PC-9 (cell line): ENCODE results near the gene CARS1. TPM values are rescaled to one million over a fixed set of nuclear protein-coding genes. Genes with fewer than 3 reads are reported as not detected.

Experiments
- BruUV-seq: library from RNA; stranded (reverse); fragments of 400-500 nt; replicated peaks from 2 replicates; lab custom pipeline; 2021; lab: Mats Ljungman, UMichigan
- CTCF ChIA-PET: fragments of 300-600 bp; sonication (Branson Sonifier 250); formaldehyde crosslinking; loops from one replicate; lab custom pipeline; 2022; ENCODE audit warnings: antibody characterized with exemption; lab: Charles Lee
- POLR2A ChIA-PET: fragments of 300-600 bp; sonication (Branson Sonifier 250); formaldehyde crosslinking; loops from one replicate; lab custom pipeline; 2022; ENCODE audit warnings: antibody characterized with exemption; ENCODE audit not compliant: unreplicated experiment; lab: Charles Lee
- DNase-seq, 2 experiments: peaks; one replicate each; pipeline versions ENCODE4 v3.0.0 to v3.0.0-alpha.2; 2015 to 2022; ENCODE audit warnings: mixed read lengths in 1 of 2
- H2AFZ ChIP-seq: fragments of 200-600 bp; sonication (generic); 2 replicates; pipeline ENCODE4 v1.8.1; 2017; ENCODE audit warnings: antibody characterized with exemption
- H3F3A ChIP-seq: fragments of 200-600 bp; sonication (generic); 2 replicates; pipeline ENCODE4 v1.8.1; 2017; ENCODE audit warnings: antibody characterized with exemption, mild to moderate bottlenecking, low read depth; ENCODE audit not compliant: insufficient read depth
- H3K27ac ChIP-seq: fragments of 200-600 bp; sonication (generic); 2 replicates; pipeline ENCODE4 v1.6.1; 2016; ENCODE audit warnings: mixed run types
- H3K27me3 ChIP-seq: fragments of 200-600 bp; sonication (generic); 2 replicates; pipeline ENCODE4 v1.6.1; 2016; ENCODE audit warnings: low read depth, mixed run types; ENCODE audit not compliant: insufficient read depth
- H3K36me3 ChIP-seq: fragments of 200-600 bp; sonication (generic); 2 replicates; pipeline ENCODE4 v1.6.1; 2016; ENCODE audit warnings: low read depth, mixed run types
- H3K4me1 ChIP-seq: fragments of 200-600 bp; sonication (generic); replicated peaks from 2 replicates; pipeline ENCODE4 v1.6.1; 2016; ENCODE audit warnings: mixed run types; ENCODE audit not compliant: insufficient read depth
- H3K4me2 ChIP-seq: fragments of 200-600 bp; sonication (generic); 2 replicates; pipeline ENCODE4 v1.6.1; 2017; ENCODE audit warnings: mixed run types
- H3K4me3 ChIP-seq: fragments of 200-600 bp; sonication (generic); 2 replicates; pipeline ENCODE4 v1.6.1; 2016; ENCODE audit warnings: mixed run types
- H3K79me2 ChIP-seq: fragments of 200-600 bp; sonication (generic); 2 replicates; pipeline ENCODE4 v1.6.1; 2017; ENCODE audit warnings: low read depth, mixed run types
- H3K9me2 ChIP-seq: fragments of 200-600 bp; sonication (generic); 2 replicates; pipeline ENCODE4 v1.8.1; 2017; ENCODE audit warnings: mild to moderate bottlenecking; ENCODE audit not compliant: insufficient read depth
- H3K9me3 ChIP-seq: fragments of 200-600 bp; sonication (generic); 2 replicates; pipeline ENCODE4 v1.8.1; 2016; ENCODE audit warnings: low read depth; ENCODE audit not compliant: insufficient read depth
- H4K20me1 ChIP-seq: fragments of 200-600 bp; sonication (generic); 2 replicates; pipeline ENCODE4 v1.8.1; 2017; ENCODE audit not compliant: insufficient read depth
- CTCF ChIP-seq: fragments of 200-600 bp; sonication (generic); conservative IDR thresholded peaks from 2 replicates; pipeline ENCODE4 v1.6.1; 2017; ENCODE audit warnings: mixed run types, antibody characterized with exemption, mild to moderate bottlenecking, moderate library complexity
- EZH2 ChIP-seq: fragments of 200-600 bp; sonication (generic); IDR thresholded peaks from 2 replicates; pipeline ENCODE4 v1.8.0; 2017; ENCODE audit warnings: antibody characterized with exemption, low read depth
- intact Hi-C: fragments of 100-400 bp; cut with micrococcal nuclease; formaldehyde crosslinking; loops from one replicate; pipeline ENCODE4 v1.10.0; 2022; ENCODE audit not compliant: unreplicated experiment
- total RNA-seq: library from RNA; stranded (reverse); gene quantifications from 2 replicates; pipeline ENCODE4 v1.2.3, GENCODE V29; 2021

The CARS1 gene
- total RNA-seq, 1 experiment from 2014 or later, result 78.8 TPM

GRCh38 chr11:3010521-3011275 lies 46.5 kb downstream of the CARS1 start:
- intact Hi-C loops, result no loop called here
- CTCF ChIA-PET, result no interaction called here
- no TSS peak for BruUV-seq
- H3K27me3 ChIP-seq, result no peaks in the 10 kb centered on the region
- H3K9me3 ChIP-seq, result no peaks in the 10 kb centered on the region
- no peak overlapping the region for H3K4me3 ChIP-seq
- POLR2A ChIA-PET, result no interaction called here
- no peaks in the 10 kb centered on the region for H3K4me1 ChIP-seq
- H3K79me2 ChIP-seq, result no peaks in the 10 kb centered on the region
- no peak overlapping the region for H2AFZ ChIP-seq
- H3K9me2 ChIP-seq, result no peaks in the 10 kb centered on the region
- H3F3A ChIP-seq, result no peaks in the 10 kb centered on the region
- TF ChIP-seq CTCF, result no peak
- no peak for TF ChIP-seq EZH2
- no peak for DNase-seq
- H3K36me3 ChIP-seq, result no peaks in the 10 kb centered on the region
- H4K20me1 ChIP-seq, result no peaks in the 10 kb centered on the region
- H3K27ac ChIP-seq, result no peak overlapping the region
- H3K4me2 ChIP-seq, result no peak overlapping the region

GRCh38 chr11:3010004-3010403 lies 47.2 kb downstream of the CARS1 start:
- Histone ChIP-seq H3K9me3 (no peaks in the 10 kb centered on the region), H4K20me1 (no peaks in the 10 kb centered on the region), H2AFZ (no peak overlapping the region), H3K27me3 (no peaks in the 10 kb centered on the region), H3F3A (no peaks in the 10 kb centered on the region), H3K9me2 (no peaks in the 10 kb centered on the region), H3K4me3 (no peak overlapping the region), H3K27ac (no peak overlapping the region), H3K79me2 (no peaks in the 10 kb centered on the region), H3K4me1 (no peaks in the 10 kb centered on the region), H3K4me2 (no peak overlapping the region), H3K36me3 (no peaks in the 10 kb centered on the region)
- no peak for DNase-seq
- no TSS peak for BruUV-seq
- intact Hi-C loops, result no loop called here
- TF ChIP-seq EZH2 (no peak), CTCF (no peak)
- ChIA-PET POLR2A (no interaction called here), CTCF (no interaction called here)

- intact Hi-C loops, result no loop called here
- Histone ChIP-seq H4K20me1 (peaks cover 2% of the 10 kb centered on the region; the same call in 1 of the 2 replicates), H3F3A (no peaks in the 10 kb centered on the region), H3K27me3 (no peaks in the 10 kb centered on the region), H3K4me3 (no peak overlapping the region), H3K9me3 (no peaks in the 10 kb centered on the region), H3K4me1 (no peaks in the 10 kb centered on the region), H3K9me2 (no peaks in the 10 kb centered on the region), H3K27ac (no peak overlapping the region), H3K36me3 (no peaks in the 10 kb centered on the region), H2AFZ (no peak overlapping the region), H3K79me2 (no peaks in the 10 kb centered on the region), H3K4me2 (no peak overlapping the region)
- DNase-seq, result no peak
- TF ChIP-seq CTCF, result no peak
- TF ChIP-seq EZH2, result no peak
- POLR2A ChIA-PET, result no interaction called here
- BruUV-seq, result no TSS peak
- CTCF ChIA-PET, result no interaction called here
These were observed 47.7 kb downstream of the CARS1 start for GRCh38 chr11:3009481-3009880.
